Measurements from ENCODE around the gene PRRX2. TPM values are rescaled to one million over a fixed set of nuclear protein-coding genes. Genes with fewer than 3 reads are reported as not detected.

PRRX2 gene
- total and polyA plus RNA-seq, 2 donors (not counting 1 experiment from before 2014, with no cell fraction given), result not detected

GRCh38 chr9:129740666-129741464 lies 75.4 kb downstream of the PRRX2 start:
- Histone ChIP-seq H3K4me2 (replicated peaks; ENCODE audit: low read depth, low read length, poor library complexity, severe bottlenecking) (no peak overlapping the region), H3K27ac (ENCODE audit: low read length in 2 of 2) (no peak overlapping the region), H3K27me3 (replicated peaks in 1 of 4; ENCODE audit: control extremely low read depth in 1 of 4, control insufficient read depth in 3 of 4, insufficient read depth in 4 of 4, low read length in 3 of 4) (peaks cover 0 to 12% (median 0%) of the 10 kb centered on the region in 4 experiments), H3K79me2 (ENCODE audit: control insufficient read depth, insufficient read depth, low read length) (no peaks in the 10 kb centered on the region), H4K20me1 (ENCODE audit: control insufficient read depth, insufficient read depth, low read length, poor library complexity, severe bottlenecking) (no peaks in the 10 kb centered on the region), H3K4me1 (ENCODE audit: control insufficient read depth in 2 of 2, insufficient read depth in 2 of 2, low read length in 2 of 2) (peaks cover 0 to 16% of the 10 kb centered on the region in 2 donors), H3K4me3 (ENCODE audit: control extremely low read depth in 1 of 5, extremely low read depth in 1 of 5, insufficient read depth in 1 of 5, low read depth in 2 of 5, low read length in 4 of 5) (no peak overlapping the region), H2AFZ (ENCODE audit: insufficient read depth, low read depth, low read length, poor library complexity, severe bottlenecking) (no peak overlapping the region), H3K36me3 (replicated peaks in 1 of 2; ENCODE audit: control extremely low read depth in 1 of 2, control insufficient read depth in 1 of 2, extremely low read depth in 1 of 2, insufficient read depth in 2 of 2, low read length in 1 of 2) (no peaks in the 10 kb centered on the region), H3K9me3 (ENCODE audit: control extremely low read depth in 1 of 3, control insufficient read depth in 2 of 3, insufficient read depth in 1 of 3, low read length in 2 of 3) (no peaks in the 10 kb centered on the region), H3K9ac (ENCODE audit: low read length) (no peak overlapping the region)
- no peaks in the 10 kb centered on the region for H3K27me3 Mint-ChIP-seq
- H3K27ac Mint-ChIP-seq, result no peak overlapping the region
- H3K4me1 Mint-ChIP-seq, result peaks cover 7% of the 10 kb centered on the region
- H3K4me3 Mint-ChIP-seq, result no peak overlapping the region
- ChIA-PET POLR2A (no interaction called here), CTCF (interaction anchor here (4.4 kb wide), 2 partner anchors 13 to 43 kb away, joined by 36 to 57 read pairs; no protein-coding TSS in a partner anchor)
- ATAC-seq (ENCODE audit: low read depth), result no peak
- DNase-seq, result no peak
- WGBS (ENCODE audit: insufficient coverage), result 95% methylated on average over 7 of the region's 13 CpGs
- no peak for TF ChIP-seq CTCF (IDR thresholded peaks at IDR 0.05)
- no peak for TF ChIP-seq EZH2 (IDR thresholded peaks at IDR 0.05; ENCODE audit: borderline replicate concordance, insufficient read depth, low read depth, low read length, poor library complexity, severe bottlenecking)
- intact Hi-C loops (cut with micrococcal nuclease), result no loop called here
- H3K9me3 Mint-ChIP-seq (ENCODE audit: insufficient read depth), result no peaks in the 10 kb centered on the region

GRCh38 chr9:129745200-129745599 lies 79.8 kb downstream of the PRRX2 start:
- H3K9me3 Mint-ChIP-seq (ENCODE audit: insufficient read depth), result no peaks in the 10 kb centered on the region
- Histone ChIP-seq H3K4me1 (ENCODE audit: control insufficient read depth in 2 of 2, insufficient read depth in 2 of 2, low read length in 2 of 2) (no peaks in the 10 kb centered on the region), H3K9ac (ENCODE audit: low read length) (no peak overlapping the region), H3K4me3 (ENCODE audit: control extremely low read depth in 1 of 5, extremely low read depth in 1 of 5, insufficient read depth in 1 of 5, low read depth in 2 of 5, low read length in 4 of 5) (no peak overlapping the region), H2AFZ (ENCODE audit: insufficient read depth, low read depth, low read length, poor library complexity, severe bottlenecking) (no peak overlapping the region), H3K36me3 (replicated peaks in 1 of 2; ENCODE audit: control extremely low read depth in 1 of 2, control insufficient read depth in 1 of 2, extremely low read depth in 1 of 2, insufficient read depth in 2 of 2, low read length in 1 of 2) (no peaks in the 10 kb centered on the region), H4K20me1 (ENCODE audit: control insufficient read depth, insufficient read depth, low read length, poor library complexity, severe bottlenecking) (no peaks in the 10 kb centered on the region), H3K79me2 (ENCODE audit: control insufficient read depth, insufficient read depth, low read length) (no peaks in the 10 kb centered on the region), H3K4me2 (replicated peaks; ENCODE audit: low read depth, low read length, poor library complexity, severe bottlenecking) (no peak overlapping the region), H3K27me3 (replicated peaks in 1 of 4; ENCODE audit: control extremely low read depth in 1 of 4, control insufficient read depth in 3 of 4, insufficient read depth in 4 of 4, low read length in 3 of 4) (peaks cover 0 to 6% (median 0%) of the 10 kb centered on the region in 4 experiments), H3K27ac (ENCODE audit: low read length in 2 of 2) (no peak overlapping the region), H3K9me3 (ENCODE audit: control extremely low read depth in 1 of 3, control insufficient read depth in 2 of 3, insufficient read depth in 1 of 3, low read length in 2 of 3) (peaks cover 0 to 4% (median 0%) of the 10 kb centered on the region in 3 donors)
- TF ChIP-seq CTCF (IDR thresholded peaks at IDR 0.05) (no peak), EZH2 (IDR thresholded peaks at IDR 0.05; ENCODE audit: borderline replicate concordance, insufficient read depth, low read depth, low read length, poor library complexity, severe bottlenecking) (no peak)
- ATAC-seq (ENCODE audit: low read depth) (no peak), DNase-seq (no peak)
- no peak overlapping the region for H3K27ac Mint-ChIP-seq
- POLR2A ChIA-PET, result no interaction called here
- no peaks in the 10 kb centered on the region for H3K27me3 Mint-ChIP-seq
- no peak overlapping the region for H3K4me3 Mint-ChIP-seq
- peaks cover 2% of the 10 kb centered on the region for H3K4me1 Mint-ChIP-seq
- 99% methylated on average over 6 of the region's 7 CpGs for WGBS (ENCODE audit: insufficient coverage)
- intact Hi-C loops (cut with micrococcal nuclease), result no loop called here
- CTCF ChIA-PET, result interaction anchor here (0.8 kb wide), 1 partner anchor 39 kb away, joined by 3 read pairs; no protein-coding TSS in a partner anchor
